ENCODE measurements around the gene TMEM40.
A peak's percentile ranks its signal among the peaks of the same experiment; 100 is the strongest.
"Not testable (repeated sequence)": the region's sequence is repeated elsewhere in the genome, so short reads cannot be mapped to it uniquely, and the experiment has no call there.

Gene TMEM40

GRCh38 chr3:12787967-12788690, 29.1 kb upstream of the TMEM40 start:
- H3K36me3 ChIP-seq (ENCODE audit: control insufficient read depth in 4 of 4, insufficient read depth in 4 of 4, low read length in 3 of 4); DNase-seq; H3K4me3 ChIP-seq (ENCODE audit: control insufficient read depth in 1 of 7, extremely low read depth in 1 of 7, insufficient read depth in 4 of 7, low read depth in 2 of 7, low read length in 6 of 7); H3K27me3 ChIP-seq (replicated peaks in 2 of 5; ENCODE audit: control insufficient read depth in 4 of 5, insufficient read depth in 5 of 5, low read length in 4 of 5); POLR2A ChIA-PET; H3K27ac ChIP-seq (ENCODE audit: insufficient read depth in 1 of 2, low read depth in 1 of 2, low read length in 2 of 2, poor library complexity in 1 of 2, severe bottlenecking in 2 of 2); H3K9me3 ChIP-seq (ENCODE audit: control extremely low read depth in 1 of 5, control insufficient read depth in 4 of 5, insufficient read depth in 2 of 5, low read depth in 1 of 5, low read length in 4 of 5); H3K4me1 ChIP-seq (ENCODE audit: control extremely low read depth in 1 of 4, control insufficient read depth in 4 of 4, insufficient read depth in 4 of 4, low read length in 3 of 4): not testable (repeated sequence)
- CTCF ChIA-PET, result interaction anchor here (0.8 to 3.1 kb wide), 10 partner anchors 8 to 107 kb away, joined by 3 to 30 read pairs (median 5); partner anchors contain the start of gene CAND2
- 91% methylated on average over 20 of the region's 23 CpGs for WGBS (ENCODE audit: insufficient coverage)

- not testable (repeated sequence) for H3K4me1 ChIP-seq (ENCODE audit: control extremely low read depth in 1 of 4, control insufficient read depth in 4 of 4, insufficient read depth in 4 of 4, low read length in 3 of 4); H3K9me3 ChIP-seq (ENCODE audit: control extremely low read depth in 1 of 5, control insufficient read depth in 4 of 5, insufficient read depth in 2 of 5, low read depth in 1 of 5, low read length in 4 of 5); H3K27me3 ChIP-seq (replicated peaks in 2 of 5; ENCODE audit: control insufficient read depth in 4 of 5, insufficient read depth in 5 of 5, low read length in 4 of 5); H3K27ac ChIP-seq (ENCODE audit: insufficient read depth in 1 of 2, low read depth in 1 of 2, low read length in 2 of 2, poor library complexity in 1 of 2, severe bottlenecking in 2 of 2); H3K4me3 ChIP-seq (ENCODE audit: control insufficient read depth in 1 of 7, extremely low read depth in 1 of 7, insufficient read depth in 4 of 7, low read depth in 2 of 7, low read length in 6 of 7); H3K36me3 ChIP-seq (ENCODE audit: control insufficient read depth in 4 of 4, insufficient read depth in 4 of 4, low read length in 3 of 4)
- ChIA-PET CTCF (interaction anchor here (0.7 to 3.1 kb wide), 12 partner anchors 9 to 108 kb away, joined by 3 to 30 read pairs (median 4); partner anchors contain the start of gene CAND2), POLR2A (interaction anchor here (0.8 kb wide), 1 partner anchor 23 kb away, joined by 3 read pairs; no protein-coding TSS in a partner anchor)
- DNase-seq, result peak in 2 of 3 donors; percentile 56 to 78
- 44% methylated on average over 7 of the region's 9 CpGs for WGBS (ENCODE audit: insufficient coverage)
These were observed 28.3 kb upstream of the TMEM40 start for GRCh38 chr3:12787346-12787745.

GRCh38 chr3:12785096-12785495, 26.0 kb upstream of the TMEM40 start:
- ChIA-PET CTCF (interaction anchor here (0.9 kb wide), 1 partner anchor 38 kb away, joined by 3 read pairs; no protein-coding TSS in a partner anchor), POLR2A (interaction anchor here (0.6 kb wide), 1 partner anchor 242 kb away, joined by 8 read pairs; no protein-coding TSS in a partner anchor)
- DNase-seq, result no peak
- Histone ChIP-seq H3K4me3 (ENCODE audit: control insufficient read depth in 1 of 7, extremely low read depth in 1 of 7, insufficient read depth in 4 of 7, low read depth in 2 of 7, low read length in 6 of 7) (no peak overlapping the region), H3K4me1 (ENCODE audit: control extremely low read depth in 1 of 4, control insufficient read depth in 4 of 4, insufficient read depth in 4 of 4, low read length in 3 of 4) (no peaks in the 10 kb centered on the region), H3K9me3 (ENCODE audit: control extremely low read depth in 1 of 5, control insufficient read depth in 4 of 5, insufficient read depth in 2 of 5, low read depth in 1 of 5, low read length in 4 of 5) (no peaks in the 10 kb centered on the region), H3K27ac (ENCODE audit: insufficient read depth in 1 of 2, low read depth in 1 of 2, low read length in 2 of 2, poor library complexity in 1 of 2, severe bottlenecking in 2 of 2) (no peak overlapping the region), H3K27me3 (replicated peaks in 2 of 5; ENCODE audit: control insufficient read depth in 4 of 5, insufficient read depth in 5 of 5, low read length in 4 of 5) (peaks cover 0 to 3% (median 0%) of the 10 kb centered on the region in 5 experiments), H3K36me3 (ENCODE audit: control insufficient read depth in 4 of 4, insufficient read depth in 4 of 4, low read length in 3 of 4) (no peaks in the 10 kb centered on the region)
- WGBS (ENCODE audit: insufficient coverage), result 90% methylated on average over 4 of the region's 4 CpGs

- H3K9me3 ChIP-seq (ENCODE audit: control extremely low read depth in 1 of 5, control insufficient read depth in 4 of 5, insufficient read depth in 2 of 5, low read depth in 1 of 5, low read length in 4 of 5), result no peaks in the 10 kb centered on the region
- no peak overlapping the region for H3K4me3 ChIP-seq (ENCODE audit: control insufficient read depth in 1 of 7, extremely low read depth in 1 of 7, insufficient read depth in 4 of 7, low read depth in 2 of 7, low read length in 6 of 7)
- no peak overlapping the region for H3K27ac ChIP-seq (ENCODE audit: insufficient read depth in 1 of 2, low read depth in 1 of 2, low read length in 2 of 2, poor library complexity in 1 of 2, severe bottlenecking in 2 of 2)
- peaks cover 0 to 3% (median 0%) of the 10 kb centered on the region in 5 experiments for H3K27me3 ChIP-seq (replicated peaks in 2 of 5; ENCODE audit: control insufficient read depth in 4 of 5, insufficient read depth in 5 of 5, low read length in 4 of 5)
- H3K4me1 ChIP-seq (ENCODE audit: control extremely low read depth in 1 of 4, control insufficient read depth in 4 of 4, insufficient read depth in 4 of 4, low read length in 3 of 4), result no peaks in the 10 kb centered on the region
- DNase-seq, result peak in 1 of 3 donors; percentile 21
- ChIA-PET CTCF (interaction anchor here (1.5 to 1.6 kb wide), 2 partner anchors 15 to 110 kb away, joined by 4 read pairs; no protein-coding TSS in a partner anchor), POLR2A (no interaction called here)
- WGBS (ENCODE audit: insufficient coverage), result 96% methylated on average over 4 of the region's 6 CpGs
- H3K36me3 ChIP-seq (ENCODE audit: control insufficient read depth in 4 of 4, insufficient read depth in 4 of 4, low read length in 3 of 4), result no peaks in the 10 kb centered on the region
These were observed 23.2 kb upstream of the TMEM40 start for GRCh38 chr3:12782172-12782815.

- DNase-seq, result no peak
- H3K27ac ChIP-seq (ENCODE audit: insufficient read depth in 1 of 2, low read depth in 1 of 2, low read length in 2 of 2, poor library complexity in 1 of 2, severe bottlenecking in 2 of 2), result no peak overlapping the region
- no peak overlapping the region for H3K4me3 ChIP-seq (ENCODE audit: control insufficient read depth in 1 of 7, extremely low read depth in 1 of 7, insufficient read depth in 4 of 7, low read depth in 2 of 7, low read length in 6 of 7)
- WGBS (ENCODE audit: insufficient coverage), result 95% methylated on average over 4 of the region's 4 CpGs
- peaks cover 0 to 3% (median 0%) of the 10 kb centered on the region in 5 experiments for H3K27me3 ChIP-seq (replicated peaks in 2 of 5; ENCODE audit: control insufficient read depth in 4 of 5, insufficient read depth in 5 of 5, low read length in 4 of 5)
- ChIA-PET CTCF (interaction anchor here (1.3 to 1.5 kb wide), 2 partner anchors 18 to 24 kb away, joined by 3 read pairs; no protein-coding TSS in a partner anchor), POLR2A (no interaction called here)
- H3K9me3 ChIP-seq (ENCODE audit: control extremely low read depth in 1 of 5, control insufficient read depth in 4 of 5, insufficient read depth in 2 of 5, low read depth in 1 of 5, low read length in 4 of 5), result no peaks in the 10 kb centered on the region
- H3K4me1 ChIP-seq (ENCODE audit: control extremely low read depth in 1 of 4, control insufficient read depth in 4 of 4, insufficient read depth in 4 of 4, low read length in 3 of 4), result no peaks in the 10 kb centered on the region
- H3K36me3 ChIP-seq (ENCODE audit: control insufficient read depth in 4 of 4, insufficient read depth in 4 of 4, low read length in 3 of 4), result no peaks in the 10 kb centered on the region
These were observed 21.7 kb upstream of the TMEM40 start for GRCh38 chr3:12780751-12781150.

- H3K27me3 ChIP-seq (replicated peaks in 2 of 5; ENCODE audit: control insufficient read depth in 4 of 5, insufficient read depth in 5 of 5, low read length in 4 of 5), result no peaks in the 10 kb centered on the region
- H3K36me3 ChIP-seq (ENCODE audit: control insufficient read depth in 4 of 4, insufficient read depth in 4 of 4, low read length in 3 of 4), result no peaks in the 10 kb centered on the region
- peaks cover 0 to 9% (median 0%) of the 10 kb centered on the region in 5 experiments for H3K9me3 ChIP-seq (ENCODE audit: control extremely low read depth in 1 of 5, control insufficient read depth in 4 of 5, insufficient read depth in 2 of 5, low read depth in 1 of 5, low read length in 4 of 5)
- CTCF ChIA-PET, result interaction anchor here (1.0 to 3.8 kb wide), 2 partner anchors 11 to 33 kb away, joined by 3 to 15 read pairs; no protein-coding TSS in a partner anchor
- peaks cover 0 to 5% (median 5%) of the 10 kb centered on the region in 4 experiments for H3K4me1 ChIP-seq (ENCODE audit: control extremely low read depth in 1 of 4, control insufficient read depth in 4 of 4, insufficient read depth in 4 of 4, low read length in 3 of 4)
- H3K4me3 ChIP-seq (ENCODE audit: control insufficient read depth in 1 of 7, extremely low read depth in 1 of 7, insufficient read depth in 4 of 7, low read depth in 2 of 7, low read length in 6 of 7), result no peak overlapping the region
- POLR2A ChIA-PET, result no interaction called here
- H3K27ac ChIP-seq (ENCODE audit: insufficient read depth in 1 of 2, low read depth in 1 of 2, low read length in 2 of 2, poor library complexity in 1 of 2, severe bottlenecking in 2 of 2), result no peak overlapping the region
- WGBS (ENCODE audit: insufficient coverage), result 92% methylated on average over 1 of the region's 4 CpGs
- DNase-seq, result peak in 2 of 3 donors; percentile 46 to 65
These were observed 18.1 kb upstream of the TMEM40 start for GRCh38 chr3:12777171-12777570.

- CTCF ChIA-PET, result interaction anchor here (1.5 to 3.8 kb wide), 2 partner anchors 10 to 12 kb away, joined by 4 to 15 read pairs; no protein-coding TSS in a partner anchor
- POLR2A ChIA-PET, result not testable (repeated sequence)
These were observed 16.9 kb upstream of the TMEM40 start for GRCh38 chr3:12775970-12776369.

More at GRCh38 chr3:12775970-12776369, 16.9 kb upstream of the TMEM40 start:
- H3K4me1 ChIP-seq (ENCODE audit: control extremely low read depth in 1 of 4, control insufficient read depth in 4 of 4, insufficient read depth in 4 of 4, low read length in 3 of 4); H3K4me3 ChIP-seq (ENCODE audit: control insufficient read depth in 1 of 7, extremely low read depth in 1 of 7, insufficient read depth in 4 of 7, low read depth in 2 of 7, low read length in 6 of 7); H3K36me3 ChIP-seq (ENCODE audit: control insufficient read depth in 4 of 4, insufficient read depth in 4 of 4, low read length in 3 of 4); H3K27me3 ChIP-seq (replicated peaks in 2 of 5; ENCODE audit: control insufficient read depth in 4 of 5, insufficient read depth in 5 of 5, low read length in 4 of 5); DNase-seq; H3K27ac ChIP-seq (ENCODE audit: insufficient read depth in 1 of 2, low read depth in 1 of 2, low read length in 2 of 2, poor library complexity in 1 of 2, severe bottlenecking in 2 of 2); H3K9me3 ChIP-seq (ENCODE audit: control extremely low read depth in 1 of 5, control insufficient read depth in 4 of 5, insufficient read depth in 2 of 5, low read depth in 1 of 5, low read length in 4 of 5): not testable (repeated sequence)
- WGBS (ENCODE audit: insufficient coverage), result 100% methylated on average over 3 of the region's 6 CpGs
